Cardiac muscle cell (in vitro differentiated cells and primary cell): ENCODE measurements around the gene NFE2. TPM values are rescaled to one million over a fixed set of nuclear protein-coding genes. Genes with fewer than 3 reads are reported as not detected.
"Not testable (repeated sequence)": the region's sequence is repeated elsewhere in the genome, so short reads cannot be mapped to it uniquely, and the experiment has no call there.

Source experiments
- DNase-seq, 2 donors: peaks; one replicate each; pipeline versions ENCODE4 v3.0.0 to v3.0.0-alpha.2; 2010 to 2017; ENCODE audit warnings: low read depth in 1 of 2, low spot score in 1 of 2
- H3K27ac ChIP-seq: fragments of 200-600 bp; sonication (generic); 2 replicates; pipeline ENCODE4 v1.5.1; 2016
- H3K27me3 ChIP-seq: fragments of 200-600 bp; sonication (generic); 2 replicates; pipeline ENCODE4 v1.6.0; 2016; ENCODE audit warnings: control low read depth
- H3K36me3 ChIP-seq: fragments of 200-600 bp; sonication (generic); 2 replicates; pipeline ENCODE4 v1.5.1; 2016; ENCODE audit warnings: control low read depth
- H3K4me1 ChIP-seq: fragments of 200-600 bp; sonication (generic); 2 replicates; pipeline ENCODE4 v1.8.1; 2017; ENCODE audit warnings: low read depth, mild to moderate bottlenecking, mixed run types
- H3K4me3 ChIP-seq: fragments of 200-600 bp; sonication (generic); 2 replicates; pipeline ENCODE4 v1.5.1; 2016; ENCODE audit warnings: mild to moderate bottlenecking
- H3K9me3 ChIP-seq: fragments of 200-600 bp; sonication (generic); 2 replicates; pipeline ENCODE4 v1.5.1; 2017; ENCODE audit warnings: low read depth, mild to moderate bottlenecking, control low read depth
- polyA plus RNA-seq: library from polyadenylated mRNA; unstranded; fragments of >200 nt; fragmentation: Nextera tagmentation; extraction: Ambion mirVana; gene quantifications from 2 replicates; pipeline ENCODE4 v1.2.1, GENCODE V29; 2016
- total RNA-seq: library from RNA; depleted of rRNA; stranded (reverse); fragments of >200 nt; gene quantifications from 2 replicates; pipeline ENCODE4 v1.2.3, GENCODE V29; 2016
- TF ChIP-seq, protein P1 (sequence below): IDR thresholded peaks from 2 replicates; pipeline ENCODE4 v1.5.1; 2012; ENCODE audit warnings: low read depth, mild to moderate bottlenecking, low read length

NFE2 gene
- total and polyA plus RNA-seq, 2 experiments from 2014 or later: 4.9 to 8.4 TPM

DNA sequence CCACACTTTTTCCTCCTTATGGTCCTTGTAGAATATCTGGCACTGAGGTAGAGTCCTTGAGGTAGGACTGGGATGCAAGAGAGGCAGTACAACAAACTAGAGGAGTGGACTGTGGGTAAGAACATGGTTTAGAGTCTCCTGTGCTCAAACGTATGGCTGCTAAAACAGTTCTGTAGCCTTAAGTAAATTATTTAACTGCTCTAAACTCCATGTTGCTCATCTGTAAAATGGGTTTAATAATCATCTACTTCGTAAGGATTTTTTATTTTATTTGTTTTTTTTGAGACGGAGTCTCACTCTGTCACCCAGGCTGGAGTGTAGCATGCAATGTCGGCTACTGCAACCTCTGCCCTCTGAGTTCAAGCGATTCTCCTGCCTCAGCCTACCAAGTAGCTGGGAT is 20.5 kb upstream of the NFE2 start:
- TF ChIP-seq, protein P1, sequence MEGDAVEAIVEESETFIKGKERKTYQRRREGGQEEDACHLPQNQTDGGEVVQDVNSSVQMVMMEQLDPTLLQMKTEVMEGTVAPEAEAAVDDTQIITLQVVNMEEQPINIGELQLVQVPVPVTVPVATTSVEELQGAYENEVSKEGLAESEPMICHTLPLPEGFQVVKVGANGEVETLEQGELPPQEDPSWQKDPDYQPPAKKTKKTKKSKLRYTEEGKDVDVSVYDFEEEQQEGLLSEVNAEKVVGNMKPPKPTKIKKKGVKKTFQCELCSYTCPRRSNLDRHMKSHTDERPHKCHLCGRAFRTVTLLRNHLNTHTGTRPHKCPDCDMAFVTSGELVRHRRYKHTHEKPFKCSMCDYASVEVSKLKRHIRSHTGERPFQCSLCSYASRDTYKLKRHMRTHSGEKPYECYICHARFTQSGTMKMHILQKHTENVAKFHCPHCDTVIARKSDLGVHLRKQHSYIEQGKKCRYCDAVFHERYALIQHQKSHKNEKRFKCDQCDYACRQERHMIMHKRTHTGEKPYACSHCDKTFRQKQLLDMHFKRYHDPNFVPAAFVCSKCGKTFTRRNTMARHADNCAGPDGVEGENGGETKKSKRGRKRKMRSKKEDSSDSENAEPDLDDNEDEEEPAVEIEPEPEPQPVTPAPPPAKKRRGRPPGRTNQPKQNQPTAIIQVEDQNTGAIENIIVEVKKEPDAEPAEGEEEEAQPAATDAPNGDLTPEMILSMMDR: no peak
- H3K4me3 ChIP-seq: no peak overlapping the region
- H3K4me1 ChIP-seq: no peaks in the 10 kb centered on the region
- H3K27me3 ChIP-seq: no peaks in the 10 kb centered on the region
- H3K36me3 ChIP-seq: no peaks in the 10 kb centered on the region
- no peak overlapping the region for H3K27ac ChIP-seq
- DNase-seq: no peak
- no peaks in the 10 kb centered on the region for H3K9me3 ChIP-seq

DNA sequence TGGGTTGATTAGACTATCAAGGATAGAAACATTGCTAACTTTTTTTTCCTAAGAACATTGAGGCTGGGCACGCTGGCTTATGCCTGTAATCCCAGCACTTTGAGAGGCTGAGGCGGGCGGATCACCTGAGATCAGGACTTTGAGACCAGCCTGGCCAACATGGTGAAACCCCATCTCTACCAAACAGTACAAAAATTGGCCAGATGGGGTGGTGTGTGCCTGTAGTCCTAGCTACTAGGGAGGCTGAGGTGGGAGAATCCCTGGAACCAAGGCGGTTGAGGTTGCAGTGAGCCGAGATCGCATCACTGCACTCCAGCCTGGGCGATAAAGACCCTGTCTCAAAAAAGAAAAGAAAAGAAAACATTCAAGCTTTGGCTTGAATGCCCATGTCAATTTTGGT is 11.5 kb upstream of the NFE2 start:
- not testable (repeated sequence) for H3K36me3 ChIP-seq, DNase-seq

DNA sequence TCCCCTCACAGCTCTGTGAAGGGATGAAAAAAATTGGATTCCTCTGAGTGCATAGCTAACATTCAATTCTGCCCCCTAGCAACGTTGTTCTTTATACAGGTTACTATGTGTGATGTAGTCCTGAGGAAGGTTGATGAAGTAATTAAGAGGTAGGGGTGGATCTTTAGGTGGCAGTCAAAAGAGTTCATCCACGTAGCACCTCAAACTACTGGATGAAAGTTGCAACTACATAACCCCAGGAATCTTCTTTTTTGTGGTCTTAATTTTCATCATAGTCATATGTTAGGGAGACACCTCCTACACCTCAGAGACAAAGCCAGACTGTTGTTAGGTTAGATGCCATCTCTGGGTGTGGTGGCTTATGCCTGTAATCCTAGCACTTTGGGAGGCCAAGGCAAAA is 10.2 kb upstream of the NFE2 start:
- DNase-seq: no peak
- Histone ChIP-seq H3K4me1 (no peaks in the 10 kb centered on the region), H3K27me3 (no peaks in the 10 kb centered on the region), H3K27ac (no peak overlapping the region), H3K4me3 (no peak overlapping the region), H3K36me3 (no peaks in the 10 kb centered on the region), H3K9me3 (no peaks in the 10 kb centered on the region)
- TF ChIP-seq, protein P1: no peak

More for the DNA sequence above, 11.5 kb upstream of the NFE2 start:
- H3K27ac ChIP-seq, H3K4me1 ChIP-seq, H3K9me3 ChIP-seq, H3K4me3 ChIP-seq, H3K27me3 ChIP-seq: not testable (repeated sequence)

DNA sequence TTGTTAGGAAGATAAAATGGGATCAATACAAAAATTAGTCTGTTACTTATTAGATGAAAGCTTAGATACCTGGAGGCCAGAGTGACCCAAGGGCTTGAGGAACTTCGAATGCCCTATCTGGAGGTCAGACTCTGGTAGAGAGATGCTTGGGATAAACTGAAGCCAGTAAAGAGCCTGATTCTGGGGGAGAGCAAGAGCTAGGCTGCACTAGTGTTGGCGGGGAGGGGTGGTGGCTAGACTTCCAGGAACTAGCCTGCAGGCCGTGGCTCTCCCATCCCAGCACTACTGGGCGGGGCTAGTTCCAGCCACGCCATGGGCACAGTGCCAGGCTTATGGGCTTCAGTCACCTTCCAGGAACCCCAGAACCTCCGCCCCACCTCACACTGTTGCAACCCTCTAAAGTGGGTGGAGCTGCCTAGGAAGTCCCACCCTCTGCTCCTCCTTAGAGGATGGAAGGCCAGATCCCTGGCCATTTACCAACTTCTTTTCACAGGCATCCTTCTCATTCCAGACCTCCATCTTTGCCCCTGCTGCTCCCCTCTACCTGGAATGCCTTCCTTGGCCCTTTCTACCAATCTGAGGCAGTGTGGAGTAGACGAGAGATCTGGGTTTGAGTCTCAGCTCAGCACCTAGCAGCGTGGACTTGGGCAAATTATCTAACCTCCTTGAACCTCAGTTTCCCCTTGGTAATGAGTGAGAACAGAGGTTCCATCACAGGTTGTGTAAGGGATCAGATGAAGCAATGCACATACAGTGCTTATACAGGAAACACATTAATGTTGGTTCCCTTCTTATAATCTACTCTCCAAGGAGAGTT is 6.3 kb upstream of the NFE2 start:
- H3K27me3 ChIP-seq: no peaks in the 10 kb centered on the region
- TF ChIP-seq, protein P1: no peak
- no peak overlapping the region for H3K4me3 ChIP-seq
- no peaks in the 10 kb centered on the region for H3K4me1 ChIP-seq
- H3K36me3 ChIP-seq: no peaks in the 10 kb centered on the region
- H3K27ac ChIP-seq: no peak overlapping the region
- peak in 1 of 2 donors; percentile 96 for DNase-seq
- H3K9me3 ChIP-seq: no peaks in the 10 kb centered on the region

DNA sequence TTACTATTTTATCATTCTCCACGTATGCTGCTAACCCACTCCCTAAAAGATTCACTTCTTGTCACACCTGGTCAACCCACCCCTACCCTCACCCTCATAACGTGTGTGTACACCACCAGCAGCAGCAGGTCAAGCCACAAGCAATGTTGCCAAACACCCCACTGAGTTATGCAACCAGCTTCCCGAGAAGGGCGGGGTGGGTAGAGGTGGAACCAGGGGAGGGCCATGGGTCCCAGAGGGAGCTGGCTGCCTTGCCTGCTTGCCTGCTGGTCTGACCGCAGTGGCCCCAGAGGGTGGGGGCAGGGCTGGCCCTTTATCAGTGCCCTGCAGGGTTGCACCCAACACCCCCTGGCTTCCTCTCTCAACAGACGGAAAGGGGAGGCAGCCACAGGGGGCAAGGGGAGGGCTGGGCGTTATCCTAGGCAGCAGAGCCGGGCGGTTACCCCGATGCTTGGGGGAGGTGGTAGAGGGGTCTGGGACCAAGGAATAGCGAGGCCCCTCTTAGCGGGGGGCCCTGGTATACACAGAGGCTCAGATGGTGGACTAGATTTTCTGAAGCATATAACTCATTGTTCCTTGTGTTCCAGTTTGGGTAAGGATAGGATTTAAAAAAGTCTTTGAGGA is 3.5 kb upstream of the NFE2 start:
- TF ChIP-seq, protein P1: no peak
- Histone ChIP-seq H3K27me3 (no peaks in the 10 kb centered on the region), H3K4me3 (no peak overlapping the region), H3K9me3 (no peaks in the 10 kb centered on the region), H3K4me1 (peaks cover 6% of the 10 kb centered on the region), H3K36me3 (no peaks in the 10 kb centered on the region), H3K27ac (no peak overlapping the region)
- DNase-seq: peak in 1 of 2 donors; percentile 87

DNA sequence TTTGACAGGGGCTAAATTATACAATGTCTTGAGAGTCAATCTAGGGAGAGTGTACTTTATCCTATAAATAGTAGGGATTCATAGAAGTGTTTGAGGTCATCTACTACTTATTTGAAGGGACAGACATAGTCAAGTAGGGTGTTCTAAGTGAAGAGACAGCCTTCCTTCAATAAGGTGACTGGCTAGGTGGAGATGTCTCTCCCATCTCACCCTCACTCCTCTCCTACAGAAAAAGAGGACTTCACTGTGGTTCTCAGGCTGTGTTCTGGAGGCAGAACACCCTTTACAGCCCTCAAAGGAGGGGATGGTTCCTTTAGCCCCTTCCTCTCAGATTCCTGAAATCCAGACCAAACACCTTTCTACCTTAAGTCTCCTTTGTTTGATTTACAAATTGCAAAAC is 2.8 kb upstream of the NFE2 start:
- Histone ChIP-seq H3K4me3 (no peak overlapping the region), H3K36me3 (no peaks in the 10 kb centered on the region), H3K27me3 (no peaks in the 10 kb centered on the region), H3K9me3 (no peaks in the 10 kb centered on the region), H3K4me1 (peaks cover 6% of the 10 kb centered on the region), H3K27ac (no peak overlapping the region)
- DNase-seq: no peak
- TF ChIP-seq, protein P1: no peak
